GM12875 (cell line): ENCODE data around the gene KIRREL1.

Source experiments
- H3K4me3 ChIP-seq: one replicate; pipeline ENCODE4 v1.5.1; 2011; ENCODE audit warnings: low read depth, low read length, control low read depth
- TF ChIP-seq, protein P1 (sequence below): IDR thresholded peaks from 2 replicates; pipeline ENCODE4 v1.5.1; 2011; ENCODE audit warnings: low read depth, mild to moderate bottlenecking, control low read depth, inconsistent platforms, low read length, moderate library complexity, borderline replicate concordance; ENCODE audit not compliant: insufficient read depth

Gene KIRREL1

DNA sequence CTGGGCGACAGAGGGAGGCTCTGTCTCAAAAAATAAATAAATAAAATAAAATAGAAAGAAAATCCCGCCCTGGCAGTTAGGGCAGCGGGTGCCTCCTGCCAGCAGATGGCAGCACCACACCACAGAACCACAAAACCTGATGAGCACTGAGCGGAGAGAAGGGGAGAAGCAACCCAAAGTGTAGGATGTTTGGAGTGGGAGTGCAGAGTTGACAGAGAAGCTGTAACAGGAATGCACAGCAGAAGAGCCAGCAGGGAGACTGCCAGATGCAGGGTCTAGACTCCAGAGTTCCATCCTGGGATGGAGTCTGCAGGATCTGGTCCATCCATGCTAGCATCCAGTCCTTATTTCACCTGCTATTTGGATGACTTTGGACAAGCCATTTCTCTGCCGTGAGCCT is 29.7 kb upstream of the KIRREL1 start:
- no peak overlapping the region for H3K4me3 ChIP-seq
- TF ChIP-seq, protein P1, sequence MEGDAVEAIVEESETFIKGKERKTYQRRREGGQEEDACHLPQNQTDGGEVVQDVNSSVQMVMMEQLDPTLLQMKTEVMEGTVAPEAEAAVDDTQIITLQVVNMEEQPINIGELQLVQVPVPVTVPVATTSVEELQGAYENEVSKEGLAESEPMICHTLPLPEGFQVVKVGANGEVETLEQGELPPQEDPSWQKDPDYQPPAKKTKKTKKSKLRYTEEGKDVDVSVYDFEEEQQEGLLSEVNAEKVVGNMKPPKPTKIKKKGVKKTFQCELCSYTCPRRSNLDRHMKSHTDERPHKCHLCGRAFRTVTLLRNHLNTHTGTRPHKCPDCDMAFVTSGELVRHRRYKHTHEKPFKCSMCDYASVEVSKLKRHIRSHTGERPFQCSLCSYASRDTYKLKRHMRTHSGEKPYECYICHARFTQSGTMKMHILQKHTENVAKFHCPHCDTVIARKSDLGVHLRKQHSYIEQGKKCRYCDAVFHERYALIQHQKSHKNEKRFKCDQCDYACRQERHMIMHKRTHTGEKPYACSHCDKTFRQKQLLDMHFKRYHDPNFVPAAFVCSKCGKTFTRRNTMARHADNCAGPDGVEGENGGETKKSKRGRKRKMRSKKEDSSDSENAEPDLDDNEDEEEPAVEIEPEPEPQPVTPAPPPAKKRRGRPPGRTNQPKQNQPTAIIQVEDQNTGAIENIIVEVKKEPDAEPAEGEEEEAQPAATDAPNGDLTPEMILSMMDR: peak; percentile 75

DNA sequence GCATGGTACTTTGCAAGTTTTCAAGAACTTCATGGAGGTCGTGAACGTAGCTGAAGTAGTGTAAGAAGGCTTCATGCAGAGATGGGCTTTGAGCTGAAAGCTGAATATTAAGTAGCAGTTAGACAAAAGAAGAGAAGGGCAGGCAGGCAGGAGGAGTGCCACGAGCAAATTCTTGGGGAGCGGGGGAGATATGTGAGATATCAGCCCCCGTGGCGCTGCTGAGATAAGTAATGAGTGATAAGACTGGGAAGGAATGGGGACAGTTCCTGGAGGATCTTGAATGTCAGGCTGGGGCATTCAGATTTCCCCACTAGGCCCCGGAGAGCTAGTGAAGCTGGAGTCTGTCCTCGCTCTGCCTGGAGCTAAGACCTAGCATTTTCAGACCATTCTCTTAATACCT is 27.9 kb upstream of the KIRREL1 start:
- H3K4me3 ChIP-seq: no peak overlapping the region
- TF ChIP-seq, protein P1: no peak

DNA sequence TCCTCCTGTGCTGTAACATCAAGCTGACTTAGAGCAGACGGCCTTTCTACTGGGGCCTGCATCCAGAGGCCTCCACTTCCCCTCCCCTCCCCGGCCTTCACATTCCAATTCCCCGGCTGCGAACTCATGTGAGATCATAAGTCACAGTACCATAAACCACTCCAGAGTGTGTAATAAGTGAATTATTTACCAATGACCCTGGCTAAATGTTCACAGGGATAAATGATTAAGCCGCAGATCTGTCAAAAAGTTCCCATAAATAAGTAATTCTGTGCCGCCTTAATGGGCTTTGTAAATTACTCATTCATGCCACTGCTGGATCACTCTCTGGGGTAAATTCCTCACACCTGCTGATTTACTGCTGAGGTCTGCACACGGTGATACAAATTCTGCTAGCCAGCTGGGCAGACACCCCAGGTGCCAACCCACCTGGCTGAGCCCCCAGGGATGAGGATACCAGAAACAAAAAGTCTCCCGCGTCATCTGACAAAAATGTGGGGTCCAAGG is 27.4 kb upstream of the KIRREL1 start:
- H3K4me3 ChIP-seq: no peak overlapping the region
- TF ChIP-seq, protein P1: no peak

DNA sequence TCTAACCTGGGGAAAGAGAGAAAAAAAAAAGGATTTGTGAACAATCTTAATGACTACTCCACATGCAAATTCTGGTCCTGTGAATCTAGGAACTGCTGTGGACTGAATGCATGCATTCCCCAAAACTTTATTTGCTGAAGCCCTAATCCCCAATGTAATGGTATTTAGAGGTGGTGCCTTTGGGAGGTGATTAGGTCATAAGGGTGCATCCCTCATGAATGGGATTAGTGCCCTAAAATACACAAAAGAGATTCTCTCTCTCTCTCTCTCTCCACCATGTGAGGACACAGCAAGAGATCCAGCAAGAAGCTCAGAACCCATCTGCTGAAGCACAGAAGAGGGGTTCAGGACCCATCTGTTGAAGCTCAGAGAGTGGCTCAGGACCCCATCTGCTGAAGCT is 26.2 kb upstream of the KIRREL1 start:
- H3K4me3 ChIP-seq: no peak overlapping the region
- TF ChIP-seq, protein P1: no peak

DNA sequence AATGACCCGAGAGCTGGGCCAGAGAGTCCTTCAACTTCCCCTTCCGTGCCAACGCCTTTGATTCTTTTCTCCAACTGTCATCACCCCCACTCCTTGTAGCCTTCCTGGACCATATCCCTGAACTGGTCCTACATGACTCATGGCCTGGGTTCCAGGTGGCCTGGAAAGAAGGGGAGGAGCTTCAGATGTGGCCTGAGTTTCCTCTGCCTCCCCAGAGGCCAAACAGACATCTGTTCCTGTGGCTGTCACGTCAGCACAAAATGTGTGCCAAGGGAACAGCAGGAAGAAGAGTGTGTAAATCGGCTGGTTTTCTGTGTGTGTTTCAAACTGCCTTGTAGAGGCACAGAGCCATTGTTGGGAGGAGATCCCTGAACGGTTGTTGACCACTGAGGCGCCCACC is 24.9 kb upstream of the KIRREL1 start:
- no peak overlapping the region for H3K4me3 ChIP-seq
- TF ChIP-seq, protein P1: no peak

DNA sequence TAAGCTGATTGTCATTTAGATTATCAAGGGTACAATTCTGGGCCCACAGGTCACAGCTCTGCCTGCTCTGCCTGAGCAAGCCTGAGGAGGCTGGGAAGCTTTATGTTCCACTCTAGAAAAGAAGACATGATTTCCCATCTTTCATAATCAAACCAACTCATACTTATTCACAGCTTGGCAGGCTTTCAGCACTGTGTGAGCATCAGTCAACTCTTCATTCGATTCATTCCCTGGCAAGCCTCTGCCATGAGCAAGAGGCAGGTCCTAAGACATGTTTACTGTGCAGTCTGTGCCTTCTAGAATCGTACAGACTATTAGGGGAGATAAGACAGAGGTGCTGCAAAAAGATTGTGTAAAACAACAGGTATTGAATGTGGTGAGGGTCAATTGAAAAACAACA is 24.5 kb upstream of the KIRREL1 start:
- TF ChIP-seq, protein P1: no peak
- H3K4me3 ChIP-seq: no peak overlapping the region

DNA sequence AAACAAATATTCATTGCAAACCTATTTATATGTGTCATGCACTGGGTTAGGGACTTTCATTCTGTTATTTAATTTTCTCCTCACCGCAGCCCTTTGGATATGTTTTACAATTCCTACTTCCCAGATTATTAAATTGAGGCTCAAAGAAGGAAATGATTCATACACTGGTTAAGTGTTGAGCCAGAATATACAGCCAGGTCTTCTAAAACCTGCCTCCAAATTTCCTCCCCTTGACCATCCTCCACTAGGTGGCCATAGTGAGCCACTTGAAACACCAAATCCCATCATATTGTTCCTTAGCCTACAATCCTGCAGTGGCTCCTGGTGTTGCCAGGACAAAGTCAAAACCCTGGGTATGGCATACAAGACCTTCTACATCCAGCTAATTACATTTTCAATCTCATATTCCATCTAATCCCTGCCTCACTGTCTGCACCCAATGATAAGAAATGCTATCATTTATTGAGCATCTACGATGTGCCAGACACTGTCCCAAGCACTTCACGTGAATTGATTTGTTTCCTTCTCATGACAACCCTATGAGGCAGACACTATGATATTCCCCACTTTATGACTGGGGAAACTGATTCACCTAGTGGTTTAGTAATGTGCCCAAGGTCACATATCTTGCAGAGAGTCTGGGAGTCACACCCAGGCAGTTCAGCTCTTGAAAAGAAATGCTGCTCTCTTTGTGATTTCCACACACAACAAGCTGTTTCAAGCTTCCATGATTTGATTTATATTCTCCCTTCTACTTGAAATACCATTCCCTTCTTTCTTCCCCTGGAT is 23.6 kb upstream of the KIRREL1 start:
- H3K4me3 ChIP-seq: no peak overlapping the region
- TF ChIP-seq, protein P1: peak; percentile 76
